ENCODE results near the gene TMA16.

TMA16 gene

GRCh38 chr4:163563592-163563991 is 69.1 kb downstream of the TMA16 start:
- DNase-seq (ENCODE audit: low read depth): no peak

- no peak for DNase-seq (ENCODE audit: low read depth)
Observed at GRCh38 chr4:163564221-163564720, 69.8 kb downstream of the TMA16 start.

GRCh38 chr4:163565226-163566135 is 71.0 kb downstream of the TMA16 start:
- no peak for DNase-seq (ENCODE audit: low read depth)

GRCh38 chr4:163566257-163566796 is 71.8 kb downstream of the TMA16 start:
- DNase-seq (ENCODE audit: low read depth): no peak

GRCh38 chr4:163568843-163569242 is 74.4 kb downstream of the TMA16 start:
- no peak for DNase-seq (ENCODE audit: low read depth)
